MCF 10A (cell line): ENCODE data around the gene ZNF83. TPM values are rescaled to one million over a fixed set of nuclear protein-coding genes. Genes with fewer than 3 reads are reported as not detected.
A peak's percentile ranks its signal among the peaks of the same experiment; 100 is the strongest.
"Not testable (repeated sequence)": the region's sequence is repeated elsewhere in the genome, so short reads cannot be mapped to it uniquely, and the experiment has no call there.

ENCODE experiments used
- BruUV-seq: library from RNA; stranded (reverse); fragments of 400-500 nt; replicated peaks from 2 replicates; lab custom pipeline; 2021; lab: Mats Ljungman, UMichigan
- CTCF ChIA-PET: fragments of 300-600 bp; sonication (Branson Sonifier 250); formaldehyde crosslinking; extraction: SDS; loops from one replicate; lab custom pipeline; 2021; ENCODE audit warnings: antibody characterized with exemption, inconsistent platforms; lab: Yijun Ruan, JAX
- POLR2A ChIA-PET: fragments of 300-600, 350-650 bp; sonication (Branson Sonifier 250); formaldehyde crosslinking; extraction: SDS; loops from one replicate; lab custom pipeline; 2020; ENCODE audit warnings: antibody characterized with exemption, inconsistent platforms; lab: Yijun Ruan, JAX
- DNase-seq: peaks from one replicate; pipeline ENCODE4 v3.0.0-alpha.2; 2018; ENCODE audit not compliant: unreplicated experiment
- H3K27ac Mint-ChIP-seq: one replicate; pipeline ENCODE4 v1.8.0; 2022; ENCODE audit warnings: mild to moderate bottlenecking, low read depth, mixed read lengths; ENCODE audit not compliant: unreplicated experiment
- H3K27me3 Mint-ChIP-seq: one replicate; pipeline ENCODE4 v1.8.0; 2022; ENCODE audit warnings: mixed read lengths; ENCODE audit not compliant: insufficient read depth, unreplicated experiment
- H3K36me3 Mint-ChIP-seq: one replicate; pipeline ENCODE4 v1.8.0; 2022; ENCODE audit warnings: mild to moderate bottlenecking, moderate library complexity, mixed read lengths; ENCODE audit not compliant: insufficient read depth, unreplicated experiment
- H3K4me1 Mint-ChIP-seq: one replicate; pipeline ENCODE4 v1.8.0; 2022; ENCODE audit warnings: mixed read lengths; ENCODE audit not compliant: insufficient read depth, unreplicated experiment
- H3K4me3 Mint-ChIP-seq: one replicate; pipeline ENCODE4 v1.8.0; 2022; ENCODE audit warnings: mild to moderate bottlenecking, moderate library complexity, mixed read lengths; ENCODE audit not compliant: unreplicated experiment
- H3K9me3 Mint-ChIP-seq: one replicate; pipeline ENCODE4 v1.8.0; 2022; ENCODE audit warnings: mixed read lengths; ENCODE audit not compliant: unreplicated experiment
- CTCF ChIP-seq: fragments of 200-600 bp; IDR thresholded peaks from one replicate; pipeline ENCODE4 v1.8.0; 2022; ENCODE audit warnings: antibody characterized with exemption, mild to moderate bottlenecking; ENCODE audit not compliant: unreplicated experiment
- intact Hi-C: fragments of 100-400 bp; cut with micrococcal nuclease; formaldehyde crosslinking; loops from 2 replicates; pipeline ENCODE4 v1.14.1; 2022
- total RNA-seq: library from RNA; stranded (reverse); gene quantifications from 2 replicates; pipeline ENCODE4 v1.2.3, GENCODE V29; 2022

ZNF83 gene
- total RNA-seq, 1 experiment from 2014 or later: 58.9 TPM

GRCh38 chr19:52638601-52639000 is 446 bp upstream of the ZNF83 start:
- Mint-ChIP-seq H3K4me3 (peak overlapping the region; percentile 76), H3K4me1 (peaks cover 10% of the 10 kb centered on the region), H3K36me3 (peaks cover 34% of the 10 kb centered on the region), H3K9me3 (peaks cover 7% of the 10 kb centered on the region), H3K27me3 (no peaks in the 10 kb centered on the region), H3K27ac (peak overlapping the region; percentile 90)
- ChIA-PET POLR2A (interaction anchor here (0.8 to 2.7 kb wide), 6 partner anchors 18 to 419 kb away, joined by 3 to 8 read pairs (median 4); no protein-coding TSS in a partner anchor), CTCF (interaction anchor here (0.6 kb wide), 1 partner anchor 9 kb away, joined by 4 read pairs; no protein-coding TSS in a partner anchor)
- no peak for DNase-seq
- intact Hi-C loops: loop anchor here (1.0 kb wide), 1 partner anchor 52 kb away; no protein-coding TSS in a partner anchor
- TF ChIP-seq CTCF: no peak
- TSS peak; percentile 87 for BruUV-seq

- BruUV-seq: no TSS peak
- no peak for DNase-seq
- no peaks in the 10 kb centered on the region for H3K27me3 Mint-ChIP-seq
- peaks cover 33% of the 10 kb centered on the region for H3K36me3 Mint-ChIP-seq
- POLR2A ChIA-PET: interaction anchor here (1.3 kb wide), 1 partner anchor 27 kb away, joined by 3 read pairs; no protein-coding TSS in a partner anchor
- TF ChIP-seq CTCF: no peak
- intact Hi-C loops: no loop called here
- H3K9me3 Mint-ChIP-seq: peaks cover 8% of the 10 kb centered on the region
- H3K4me3 Mint-ChIP-seq: no peak overlapping the region
- no peak overlapping the region for H3K27ac Mint-ChIP-seq
- CTCF ChIA-PET: interaction anchor here (0.6 to 1.2 kb wide), 3 partner anchors 34 to 379 kb away, joined by 3 to 4 read pairs (median 4); no protein-coding TSS in a partner anchor
- peaks cover 10% of the 10 kb centered on the region for H3K4me1 Mint-ChIP-seq
Observed at GRCh38 chr19:52635786-52636570, 2.2 kb downstream of the ZNF83 start.

GRCh38 chr19:52627441-52627840 is 10.7 kb downstream of the ZNF83 start:
- intact Hi-C loops, H3K4me3 Mint-ChIP-seq, BruUV-seq, POLR2A ChIA-PET, H3K27ac Mint-ChIP-seq, DNase-seq, CTCF ChIA-PET, H3K4me1 Mint-ChIP-seq, H3K27me3 Mint-ChIP-seq: not testable (repeated sequence)
- H3K36me3 Mint-ChIP-seq: peaks cover 17% of the 10 kb centered on the region
- H3K9me3 Mint-ChIP-seq: peaks cover 30% of the 10 kb centered on the region

GRCh38 chr19:52626915-52627314 is 11.2 kb downstream of the ZNF83 start:
- CTCF ChIA-PET: no interaction called here
- Mint-ChIP-seq H3K27ac (no peak overlapping the region), H3K4me3 (no peak overlapping the region), H3K27me3 (no peaks in the 10 kb centered on the region), H3K36me3 (peaks cover 17% of the 10 kb centered on the region), H3K9me3 (peaks cover 30% of the 10 kb centered on the region), H3K4me1 (no peaks in the 10 kb centered on the region)
- intact Hi-C loops: no loop called here
- no peak for DNase-seq
- BruUV-seq: no TSS peak
- POLR2A ChIA-PET: no interaction called here
- TF ChIP-seq CTCF: no peak
